SIG-M5 treated with dmso at 0.1 percent for 504 hours (cell line): ENCODE data around the gene PAK4.
"Not testable (repeated sequence)": the region's sequence is repeated elsewhere in the genome, so short reads cannot be mapped to it uniquely, and the experiment has no call there.

Experiments used
- DNase-seq: peaks from one replicate; lab custom pipeline; 2025; ENCODE audit not compliant: unreplicated experiment; lab: John Stamatoyannopoulos, UW

Gene PAK4

DNA sequence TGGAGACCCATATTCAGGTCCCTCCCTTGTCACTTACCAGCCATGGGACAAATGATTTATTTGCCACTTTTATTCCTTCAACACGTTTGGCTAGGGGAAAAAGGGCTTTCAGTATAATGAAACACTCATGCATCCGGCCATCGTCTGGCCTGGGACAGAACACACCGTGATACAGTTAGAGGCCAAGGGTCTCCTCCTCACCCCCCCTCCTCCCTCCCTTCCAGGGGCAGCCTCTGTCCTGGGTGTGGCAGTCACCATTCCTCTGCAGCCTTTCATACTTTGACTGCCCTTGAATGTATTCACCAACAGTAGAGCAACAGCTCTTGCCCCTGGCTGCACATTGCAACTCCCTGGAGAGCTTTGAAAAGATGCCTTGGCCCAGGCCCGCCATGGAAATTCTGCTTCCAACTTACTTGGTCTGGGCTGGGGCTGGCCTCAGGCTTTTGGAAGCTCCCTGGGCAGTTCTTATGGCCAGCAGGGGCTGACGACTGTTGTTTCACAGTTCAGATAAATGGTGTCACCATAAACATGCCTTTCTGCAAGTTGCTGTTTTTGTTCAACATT, 3.0 kb downstream of the PAK4 start:
- DNase-seq: no peak

GRCh38 chr19:39129116-39129515, 3.5 kb downstream of the PAK4 start:
- DNase-seq: no peak

- no peak for DNase-seq
Observed at GRCh38 chr19:39130337-39131254, 5.0 kb downstream of the PAK4 start.

GRCh38 chr19:39131255-39131755, 5.7 kb downstream of the PAK4 start:
- DNase-seq: no peak

DNA sequence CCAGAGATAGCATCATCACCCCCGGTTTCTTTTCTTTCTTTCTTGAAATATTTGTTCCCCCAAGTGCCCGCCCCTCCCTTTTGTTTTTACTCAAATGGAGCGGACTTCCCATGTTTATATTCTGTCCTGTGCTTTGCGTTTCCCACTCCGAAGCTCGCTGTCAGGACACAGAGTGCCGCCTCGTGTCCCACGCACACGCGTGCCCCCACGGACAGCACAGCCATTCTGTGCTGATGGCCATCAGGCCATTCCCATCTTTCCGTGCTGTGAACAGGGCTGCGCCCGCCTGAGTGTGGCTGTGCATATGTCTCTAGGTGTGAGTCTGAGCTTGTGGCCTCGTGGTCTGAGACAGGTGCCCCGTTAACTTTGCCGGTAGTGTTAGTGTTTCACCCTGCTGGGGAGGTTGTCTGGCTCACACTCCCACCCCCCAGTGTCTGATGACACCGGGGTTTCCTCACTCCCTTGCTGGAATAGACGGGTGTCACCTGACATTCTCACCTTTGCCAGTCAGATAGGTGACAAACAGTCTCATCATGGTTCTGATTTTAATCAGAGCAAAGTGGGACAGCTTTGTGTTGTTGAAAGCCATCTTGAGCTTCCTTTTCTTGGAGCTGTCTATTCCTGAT, 6.9 kb downstream of the PAK4 start:
- no peak for DNase-seq

- DNase-seq: no peak
Observed at GRCh38 chr19:39133431-39134270, 8.1 kb downstream of the PAK4 start.

DNA sequence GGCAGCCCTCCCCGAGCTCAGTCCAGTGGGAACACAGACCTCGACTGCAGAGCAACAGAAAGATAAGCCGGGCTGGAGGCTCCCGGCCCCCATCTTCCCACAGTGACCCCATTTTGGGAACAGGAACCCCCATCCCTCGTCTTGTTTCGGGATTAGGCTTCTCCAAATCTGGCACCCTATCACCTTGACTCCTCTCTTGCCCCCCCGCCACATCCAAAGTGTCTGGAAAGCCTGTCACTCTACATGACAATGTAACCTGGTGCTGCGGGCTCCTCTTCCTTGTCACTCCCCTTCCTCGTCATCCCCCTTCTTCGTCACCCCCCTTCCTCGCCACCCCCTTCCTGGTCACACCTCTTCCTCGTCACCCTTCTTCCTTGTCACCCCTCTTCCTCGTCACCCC, 10.1 kb downstream of the PAK4 start:
- DNase-seq: no peak

GRCh38 chr19:39136225-39136940, 10.8 kb downstream of the PAK4 start:
- DNase-seq: no peak

- no peak for DNase-seq
Observed at GRCh38 chr19:39137131-39137530, 11.5 kb downstream of the PAK4 start.

GRCh38 chr19:39138221-39139211, 12.9 kb downstream of the PAK4 start:
- DNase-seq: no peak

GRCh38 chr19:39139305-39139874, 13.8 kb downstream of the PAK4 start:
- DNase-seq: no peak

GRCh38 chr19:39139971-39140453, 14.4 kb downstream of the PAK4 start:
- DNase-seq: no peak

DNA sequence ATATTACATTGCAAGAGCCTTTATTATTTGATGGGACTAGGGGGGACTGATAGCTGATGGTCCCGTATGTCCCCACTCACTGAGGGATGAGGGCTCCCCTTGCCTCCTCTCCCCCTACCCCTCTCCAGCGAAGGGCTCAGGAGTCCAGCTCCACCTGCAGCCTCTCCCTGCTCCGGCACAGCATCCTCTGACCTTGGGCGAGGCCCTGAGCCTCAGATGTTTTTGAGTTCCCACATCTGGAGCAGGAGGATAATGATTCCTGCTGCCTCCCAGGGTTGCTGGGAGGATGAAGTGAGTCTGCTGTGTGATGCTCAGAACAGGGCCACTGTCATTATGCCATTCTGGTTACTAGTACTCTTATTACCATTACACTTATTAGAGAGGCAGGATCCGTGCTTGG, 15.0 kb downstream of the PAK4 start:
- DNase-seq: no peak

- no peak for DNase-seq
Observed at GRCh38 chr19:39141929-39142328, 16.3 kb downstream of the PAK4 start.

DNA sequence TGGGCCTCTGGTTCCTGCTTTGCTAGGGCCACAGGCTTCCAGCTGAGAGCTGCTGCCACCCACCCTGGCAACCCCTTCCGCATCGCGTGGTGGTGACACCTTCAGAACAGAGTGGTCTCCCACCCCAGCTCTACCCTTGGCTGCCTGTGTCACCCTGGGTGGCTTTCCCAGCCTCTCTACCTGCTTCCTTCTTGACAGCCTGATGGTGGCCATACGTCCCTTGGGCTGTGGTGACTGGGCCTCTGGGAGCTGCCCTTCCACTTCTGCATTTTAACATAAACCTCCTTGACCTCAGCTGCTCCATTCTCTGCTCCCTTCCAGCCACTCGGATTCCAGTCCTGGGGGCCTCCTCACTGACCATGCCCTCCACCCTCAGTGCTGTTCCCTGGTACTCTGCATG, 17.0 kb downstream of the PAK4 start:
- no peak for DNase-seq

GRCh38 chr19:39143757-39144289, 18.2 kb downstream of the PAK4 start:
- not testable (repeated sequence) for DNase-seq

DNA sequence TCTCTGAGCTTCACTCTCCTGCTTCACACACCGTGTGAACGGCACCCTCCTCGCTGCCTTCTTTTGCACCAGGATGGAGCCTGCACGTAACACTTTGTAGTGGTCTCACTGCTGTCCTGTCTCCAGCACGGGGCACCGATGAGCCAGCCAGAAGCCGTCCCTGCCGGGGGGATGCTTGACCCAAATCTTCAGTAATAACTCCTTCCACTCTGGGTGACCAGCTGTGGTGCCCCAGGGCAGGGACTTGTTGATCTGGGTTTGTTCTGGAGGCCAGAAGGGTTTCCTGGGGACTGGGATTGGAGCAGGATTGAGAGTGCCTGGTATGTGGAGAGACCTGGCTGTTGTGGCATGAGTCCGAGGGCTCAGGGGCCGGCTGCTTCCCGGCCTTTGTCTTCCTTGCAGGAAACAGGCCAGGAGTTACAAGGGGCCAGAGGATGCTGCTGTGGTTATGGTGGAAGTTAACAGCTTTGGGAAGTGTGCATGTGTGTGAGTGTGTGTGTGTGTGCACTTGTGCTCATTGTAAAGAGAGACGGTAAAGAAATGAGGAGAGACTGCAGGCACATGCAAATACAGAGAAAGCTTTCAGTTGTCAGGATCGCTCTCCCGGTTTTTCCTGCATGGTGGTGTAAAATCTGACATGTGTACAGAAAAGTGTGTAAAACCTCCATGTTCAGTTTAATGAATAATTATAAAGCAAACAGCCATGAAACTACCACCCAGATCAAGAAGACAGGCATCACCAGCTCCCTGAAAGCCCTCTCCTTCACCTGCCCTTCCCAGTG, 18.9 kb downstream of the PAK4 start:
- DNase-seq: no peak
